Mesodermal cell (in vitro differentiated cells): Measurements from ENCODE around the gene PLEKHA7.
"Not testable (repeated sequence)": the region's sequence is repeated elsewhere in the genome, so short reads cannot be mapped to it uniquely, and the experiment has no call there.

Experiments used
- H3K27ac ChIP-seq: 2 replicates; pipeline ENCODE4 v1.7.0; 2013; ENCODE audit warnings: mild to moderate bottlenecking, low read depth, low read length, moderate library complexity; ENCODE audit not compliant: severe bottlenecking
- H3K36me3 ChIP-seq: 2 replicates; pipeline ENCODE4 v1.7.1; 2013; ENCODE audit warnings: mild to moderate bottlenecking, low read length, moderate library complexity; ENCODE audit not compliant: control insufficient read depth, insufficient read depth
- H3K4me1 ChIP-seq: one replicate; pipeline ENCODE4 v1.7.1; 2013; ENCODE audit warnings: mild to moderate bottlenecking, low read length; ENCODE audit not compliant: insufficient read depth, control insufficient read depth, poor library complexity, severe bottlenecking
- H3K4me3 ChIP-seq: 2 replicates; pipeline ENCODE4 v1.7.0; 2013; ENCODE audit warnings: low read length, control low read depth, mild to moderate bottlenecking; ENCODE audit not compliant: insufficient read depth, poor library complexity, severe bottlenecking; ENCODE audit errors: extremely low read depth
- H3K9me3 ChIP-seq: 2 replicates; pipeline ENCODE4 v1.7.1; 2013; ENCODE audit warnings: mild to moderate bottlenecking, low read length, moderate library complexity; ENCODE audit not compliant: control insufficient read depth
- WGBS, 2 experiments: methylation state at CpG; one replicate each; pipeline ENCODE4 v1.1.5; 2013; ENCODE audit warnings: missing lambda C conversion rate in 2 of 2; ENCODE audit not compliant: insufficient coverage in 2 of 2; 5-methylcytosine and 5-hydroxymethylcytosine counted together

PLEKHA7 gene

GRCh38 chr11:16879690-16880089, 134.5 kb downstream of the PLEKHA7 start:
- Histone ChIP-seq H3K27ac (no peak overlapping the region), H3K4me1 (peaks cover 45% of the 10 kb centered on the region), H3K4me3 (no peak overlapping the region), H3K36me3 (no peaks in the 10 kb centered on the region), H3K9me3 (no peaks in the 10 kb centered on the region)
- 96 to 100% methylated on average over 2 of the region's 2 CpGs for WGBS, 2 experiments

- 80 to 81% methylated on average over 1 to 3 of the region's 3 CpGs for WGBS, 2 experiments
- H3K27ac ChIP-seq, result peak overlapping the region; percentile 63
- peaks cover 60% of the 10 kb centered on the region for H3K4me1 ChIP-seq
- H3K9me3 ChIP-seq, result no peaks in the 10 kb centered on the region
- H3K36me3 ChIP-seq, result no peaks in the 10 kb centered on the region
- H3K4me3 ChIP-seq, result no peak overlapping the region
Measured at GRCh38 chr11:16876837-16877236, 137.4 kb downstream of the PLEKHA7 start.

GRCh38 chr11:16876053-16876752, 138.0 kb downstream of the PLEKHA7 start:
- H3K9me3 ChIP-seq, result no peaks in the 10 kb centered on the region
- no peak overlapping the region for H3K4me3 ChIP-seq
- H3K27ac ChIP-seq, result peak overlapping the region; percentile 63
- no peaks in the 10 kb centered on the region for H3K36me3 ChIP-seq
- peaks cover 59% of the 10 kb centered on the region for H3K4me1 ChIP-seq
- WGBS, 2 experiments, result 89 to 100% methylated on average over 2 of the region's 5 CpGs

- Histone ChIP-seq H3K9me3 (no peaks in the 10 kb centered on the region), H3K4me3 (no peak overlapping the region), H3K4me1 (peaks cover 62% of the 10 kb centered on the region), H3K36me3 (no peaks in the 10 kb centered on the region), H3K27ac (no peak overlapping the region)
- 96 to 97% methylated on average over 3 of the region's 4 CpGs for WGBS, 2 experiments
Measured at GRCh38 chr11:16874275-16874975, 139.8 kb downstream of the PLEKHA7 start.

GRCh38 chr11:16873289-16873688, 140.9 kb downstream of the PLEKHA7 start:
- peaks cover 62% of the 10 kb centered on the region for H3K4me1 ChIP-seq
- no peaks in the 10 kb centered on the region for H3K36me3 ChIP-seq
- peak overlapping the region; percentile 47 for H3K27ac ChIP-seq
- no peak overlapping the region for H3K4me3 ChIP-seq
- 49 to 56% methylated on average over 2 of the region's 2 CpGs for WGBS, 2 experiments
- no peaks in the 10 kb centered on the region for H3K9me3 ChIP-seq

GRCh38 chr11:16871368-16871767, 142.8 kb downstream of the PLEKHA7 start:
- no peaks in the 10 kb centered on the region for H3K9me3 ChIP-seq
- peak overlapping the region; percentile 71 for H3K27ac ChIP-seq
- H3K4me3 ChIP-seq, result no peak overlapping the region
- H3K36me3 ChIP-seq, result no peaks in the 10 kb centered on the region
- H3K4me1 ChIP-seq, result peaks cover 51% of the 10 kb centered on the region
- WGBS, 2 experiments, result 79 to 97% methylated on average over 3 to 5 of the region's 5 CpGs

- Histone ChIP-seq H3K36me3 (peaks cover 5% of the 10 kb centered on the region), H3K4me3 (no peak overlapping the region), H3K9me3 (no peaks in the 10 kb centered on the region), H3K27ac (no peak overlapping the region), H3K4me1 (peaks cover 31% of the 10 kb centered on the region)
- WGBS, 2 experiments, result no CpG with 5 or more reads among the region's 1 CpG
Measured at GRCh38 chr11:16867097-16867496, 147.1 kb downstream of the PLEKHA7 start.

- WGBS, 2 experiments, result 80 to 100% methylated on average over 1 of the region's 1 CpG
- not testable (repeated sequence) for H3K4me3 ChIP-seq, H3K27ac ChIP-seq, H3K36me3 ChIP-seq, H3K9me3 ChIP-seq
- peaks cover 13% of the 10 kb centered on the region for H3K4me1 ChIP-seq
Measured at GRCh38 chr11:16864428-16864827, 149.8 kb downstream of the PLEKHA7 start.

GRCh38 chr11:16863389-16863788, 150.8 kb downstream of the PLEKHA7 start:
- Histone ChIP-seq H3K36me3 (peaks cover 5% of the 10 kb centered on the region), H3K4me1 (peaks cover 13% of the 10 kb centered on the region), H3K9me3 (no peaks in the 10 kb centered on the region), H3K4me3 (no peak overlapping the region), H3K27ac (no peak overlapping the region)
- WGBS, 2 experiments, result 68 to 82% methylated on average over 7 to 9 of the region's 10 CpGs

- H3K9me3 ChIP-seq, result no peaks in the 10 kb centered on the region
- WGBS, 2 experiments, result 92 to 100% methylated on average over 2 to 3 of the region's 3 CpGs
- no peak overlapping the region for H3K27ac ChIP-seq
- peaks cover 5% of the 10 kb centered on the region for H3K36me3 ChIP-seq
- no peak overlapping the region for H3K4me3 ChIP-seq
- peaks cover 13% of the 10 kb centered on the region for H3K4me1 ChIP-seq
Measured at GRCh38 chr11:16862726-16863125, 151.5 kb downstream of the PLEKHA7 start.

GRCh38 chr11:16861862-16862261, 152.4 kb downstream of the PLEKHA7 start:
- no peak overlapping the region for H3K4me3 ChIP-seq
- 69 to 76% methylated on average over 3 of the region's 3 CpGs for WGBS, 2 experiments

More at GRCh38 chr11:16861862-16862261, 152.4 kb downstream of the PLEKHA7 start:
- no peak overlapping the region for H3K27ac ChIP-seq
- H3K4me1 ChIP-seq, result peaks cover 13% of the 10 kb centered on the region
- peaks cover 5% of the 10 kb centered on the region for H3K36me3 ChIP-seq
- H3K9me3 ChIP-seq, result no peaks in the 10 kb centered on the region
